ENCODE results near the gene MDM2.

MDM2 gene

DNA sequence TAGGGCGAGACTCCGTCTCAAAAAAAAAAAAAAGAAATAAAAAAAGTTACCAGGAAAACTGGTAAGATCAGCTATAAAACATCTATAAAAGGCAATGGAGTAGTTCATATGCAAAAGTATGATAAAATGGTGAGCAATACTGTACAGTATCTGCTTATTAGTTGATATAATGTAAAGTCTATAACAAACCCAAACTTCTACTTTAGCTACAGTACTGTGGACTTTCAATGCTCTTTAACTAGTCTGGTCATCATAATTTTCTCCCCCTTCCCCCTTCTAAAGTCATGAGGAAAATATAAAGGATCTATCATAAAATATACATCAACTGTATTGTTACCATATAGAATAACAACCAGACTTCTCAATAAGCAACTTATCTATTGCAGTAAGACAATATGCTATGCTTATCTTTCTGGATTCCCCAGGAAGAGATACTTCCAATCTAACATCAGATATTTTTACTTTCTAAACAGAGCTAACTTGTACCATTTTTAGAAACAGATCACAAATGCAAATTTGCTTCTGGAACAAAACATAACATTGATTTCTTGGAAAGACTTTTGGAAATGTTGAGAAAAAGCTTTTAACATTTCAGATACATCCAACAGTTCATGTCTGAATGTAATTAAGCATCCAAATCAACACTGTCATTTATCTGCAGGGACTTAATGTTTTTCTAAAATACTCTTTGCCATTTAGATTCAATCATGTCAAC lies 43.8 kb downstream of the MDM2 start:
- no peak for DNase-seq (ENCODE audit: low spot score)

DNA sequence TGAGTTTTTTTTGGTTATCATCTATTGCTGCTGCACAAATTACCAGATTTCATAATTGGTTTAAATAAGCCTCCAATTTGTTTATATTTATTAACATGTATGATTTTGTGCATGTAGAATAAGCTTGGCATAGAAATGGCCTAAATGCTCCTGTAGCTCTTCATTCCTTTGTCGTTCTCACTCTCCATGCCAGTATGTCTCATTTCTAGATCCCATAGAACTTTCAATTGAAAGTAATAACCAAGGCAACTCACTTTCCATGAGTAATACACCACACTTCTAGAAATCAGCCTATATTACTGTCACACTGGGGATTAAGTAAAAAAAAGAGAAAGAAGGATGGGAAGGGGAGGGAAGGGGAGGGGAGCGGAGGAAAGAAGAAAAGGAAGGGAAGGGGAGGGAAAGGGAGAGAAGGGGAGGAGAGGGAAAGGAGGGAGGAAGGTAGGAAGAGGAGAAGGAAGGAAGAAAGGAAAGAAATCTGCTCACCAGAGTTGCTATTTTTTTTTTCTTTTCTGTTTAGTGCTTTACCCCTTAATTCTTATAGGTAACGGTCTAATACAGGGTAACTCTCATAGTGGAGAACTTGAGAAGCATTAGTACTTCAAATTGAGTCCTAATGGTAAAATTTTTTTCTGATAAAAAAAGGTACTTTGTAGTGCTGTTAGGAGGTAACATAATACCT lies 45.6 kb downstream of the MDM2 start:
- no peak for DNase-seq (ENCODE audit: low spot score)

- DNase-seq (ENCODE audit: low spot score), result no peak
These were observed 46.1 kb downstream of the MDM2 start for GRCh38 chr12:68854078-68854468.

DNA sequence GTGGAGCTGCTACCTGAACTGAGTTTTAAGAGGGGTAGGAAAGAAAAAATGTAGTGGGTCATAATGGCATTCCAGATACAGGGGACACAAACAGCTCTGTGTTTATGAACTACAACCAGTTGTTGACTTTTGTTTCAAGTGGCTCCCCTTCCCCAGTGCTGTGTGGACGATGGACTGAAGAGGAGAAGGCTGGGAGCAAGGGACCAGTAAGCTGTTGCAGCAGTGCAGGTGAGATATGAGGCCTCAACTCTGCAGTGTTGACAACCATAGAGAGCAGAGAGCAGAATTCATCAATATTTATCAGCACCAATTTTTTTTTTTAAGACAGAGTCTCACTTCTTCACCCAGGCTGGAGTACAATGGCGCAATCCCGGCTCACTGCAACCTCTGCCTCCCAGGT lies 46.6 kb downstream of the MDM2 start:
- no peak for DNase-seq (ENCODE audit: low spot score)

DNA sequence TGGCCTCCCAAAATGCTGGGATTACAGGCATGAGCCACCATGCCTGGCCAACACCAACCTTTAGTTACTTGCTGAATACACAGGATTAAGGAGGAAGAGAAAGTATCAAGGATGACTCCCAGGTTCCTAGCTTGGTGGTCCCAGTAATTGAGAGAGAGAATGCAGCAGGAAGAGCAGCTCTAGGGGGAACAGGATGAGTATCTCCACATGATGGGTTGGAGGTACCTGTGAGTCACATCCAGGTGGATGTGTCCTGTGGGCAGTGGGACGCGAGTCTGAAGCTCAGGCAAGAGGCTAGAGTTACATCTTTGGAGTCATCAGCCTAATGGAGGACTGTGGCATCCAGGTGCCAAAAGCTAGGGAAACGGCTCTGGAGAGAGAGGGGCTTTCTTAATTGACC lies 47.1 kb downstream of the MDM2 start:
- no peak for DNase-seq (ENCODE audit: low spot score)

DNA sequence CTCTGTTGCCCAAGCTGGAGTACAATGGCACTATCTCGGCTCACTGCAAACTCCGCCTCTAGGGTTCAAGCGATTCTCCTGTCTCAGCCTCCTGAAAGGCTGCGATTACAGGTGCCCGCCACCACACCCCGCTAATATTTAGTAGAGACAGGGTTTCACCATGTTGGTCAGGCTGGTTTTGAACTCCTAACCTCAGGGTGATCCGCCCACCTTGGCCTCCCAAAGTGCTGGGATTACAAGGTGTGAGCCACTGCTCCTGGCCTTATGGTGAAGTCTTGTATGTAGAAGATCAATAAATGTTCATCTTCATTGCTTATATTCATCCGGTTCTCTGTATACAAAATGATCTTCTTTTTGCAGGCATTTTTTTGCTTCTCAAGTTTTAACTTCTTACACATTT lies 47.8 kb downstream of the MDM2 start:
- DNase-seq (ENCODE audit: low spot score), result no peak

DNA sequence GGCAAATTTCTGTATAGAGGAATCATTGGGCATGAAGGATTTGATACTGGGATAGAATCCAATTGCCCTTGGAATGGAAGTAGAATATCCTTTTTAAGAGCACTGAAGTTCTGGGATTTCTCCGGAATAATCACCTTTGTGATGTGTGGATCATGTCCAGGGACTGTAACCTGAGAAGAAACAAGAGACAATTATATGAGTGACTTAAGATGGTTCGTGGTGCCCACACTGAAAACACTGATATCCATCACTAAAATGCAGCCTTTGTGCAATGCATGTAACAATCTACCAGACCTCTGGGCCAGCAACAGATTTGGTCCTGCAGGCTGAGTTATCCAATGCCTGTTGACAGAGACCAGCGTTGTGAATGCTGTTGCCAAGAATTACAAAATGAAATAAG lies 48.5 kb downstream of the MDM2 start:
- DNase-seq (ENCODE audit: low spot score), result no peak

DNA sequence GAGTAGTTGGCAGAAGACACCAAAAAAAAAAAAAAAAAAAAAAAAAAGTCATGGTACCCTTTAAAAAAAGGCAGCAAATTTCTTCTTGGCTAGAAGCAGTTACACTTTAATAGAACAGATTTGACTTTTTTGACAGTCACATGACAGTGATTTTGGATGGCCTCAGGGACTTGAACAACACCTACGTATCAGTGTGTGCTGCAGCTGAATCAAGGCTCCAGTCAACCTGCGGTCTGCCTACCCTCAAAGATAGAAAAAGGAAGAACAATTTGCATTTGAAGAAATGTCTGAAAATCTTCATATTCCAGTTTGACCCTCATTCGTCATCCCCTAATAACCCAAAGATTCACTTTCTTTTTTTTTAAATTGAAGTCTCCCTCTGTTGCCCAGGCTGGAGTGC lies 53.9 kb downstream of the MDM2 start:
- no peak for DNase-seq (ENCODE audit: low spot score)

- DNase-seq (ENCODE audit: low spot score), result no peak
These were observed 55.3 kb downstream of the MDM2 start for GRCh38 chr12:68863109-68863770.

DNA sequence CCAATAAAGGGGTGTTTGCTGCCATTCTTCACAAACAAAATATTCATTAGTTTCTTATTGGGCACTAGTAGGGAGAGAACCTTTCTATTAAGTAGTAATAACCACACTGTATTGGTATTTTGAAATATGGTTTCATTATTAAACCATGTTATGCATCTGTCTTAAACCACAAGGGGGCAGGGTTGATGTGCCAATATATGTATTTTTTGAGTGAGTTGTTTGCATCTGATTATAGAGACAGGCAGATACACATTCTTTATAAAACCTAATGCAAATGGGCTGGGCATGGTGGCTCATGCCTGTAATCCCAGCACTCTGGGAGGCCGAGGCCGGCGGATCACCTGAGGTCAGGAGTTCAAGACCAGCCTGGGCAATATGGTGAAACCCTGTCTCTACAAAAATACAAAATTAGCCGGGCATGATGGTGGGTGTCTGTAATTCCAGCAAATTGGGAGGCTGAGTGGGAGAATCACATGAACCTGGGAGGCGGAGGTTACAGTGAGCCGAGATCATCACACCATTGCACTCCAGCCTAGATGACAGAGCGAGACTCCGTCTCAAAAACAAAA lies 56.0 kb downstream of the MDM2 start:
- DNase-seq (ENCODE audit: low spot score), result peak; percentile 51

GRCh38 chr12:68864604-68865003 lies 56.6 kb downstream of the MDM2 start:
- no peak for DNase-seq (ENCODE audit: low spot score)

DNA sequence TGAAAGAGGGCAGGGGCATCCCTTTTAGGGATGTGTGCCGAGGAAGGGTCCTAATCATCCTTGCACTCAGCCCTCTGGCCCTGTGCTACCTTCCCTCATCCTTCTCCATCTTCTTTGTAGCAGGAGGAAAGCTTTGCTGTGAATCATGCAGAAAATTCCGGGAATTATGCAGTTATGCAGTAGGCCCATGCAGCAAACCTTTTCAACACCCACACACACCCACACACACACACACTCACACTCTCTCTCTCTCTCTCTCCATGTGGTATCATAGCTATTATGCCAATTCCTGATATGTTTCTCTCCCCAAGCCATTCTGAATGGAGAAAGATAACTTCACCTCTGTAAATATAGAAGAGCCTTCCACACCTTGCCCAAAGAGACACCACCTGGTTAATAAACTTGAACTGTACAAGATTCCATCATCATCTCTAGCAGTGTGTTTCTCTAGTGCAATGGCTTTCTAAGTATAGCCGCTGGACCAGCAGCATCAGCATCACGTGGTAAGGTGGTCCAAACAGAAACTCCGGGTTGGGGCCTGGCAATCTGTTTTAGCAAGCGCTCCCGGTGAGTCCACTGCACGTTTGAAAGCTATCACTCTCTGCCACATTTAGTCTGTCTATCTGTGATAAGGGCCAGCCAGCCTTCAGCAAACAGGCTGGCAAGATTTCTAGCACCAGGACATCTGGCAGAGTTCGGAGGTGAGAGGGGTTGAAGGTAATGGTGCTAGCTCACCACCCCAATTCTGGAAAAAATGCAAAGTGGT lies 57.6 kb downstream of the MDM2 start:
- DNase-seq (ENCODE audit: low spot score), result no peak

DNA sequence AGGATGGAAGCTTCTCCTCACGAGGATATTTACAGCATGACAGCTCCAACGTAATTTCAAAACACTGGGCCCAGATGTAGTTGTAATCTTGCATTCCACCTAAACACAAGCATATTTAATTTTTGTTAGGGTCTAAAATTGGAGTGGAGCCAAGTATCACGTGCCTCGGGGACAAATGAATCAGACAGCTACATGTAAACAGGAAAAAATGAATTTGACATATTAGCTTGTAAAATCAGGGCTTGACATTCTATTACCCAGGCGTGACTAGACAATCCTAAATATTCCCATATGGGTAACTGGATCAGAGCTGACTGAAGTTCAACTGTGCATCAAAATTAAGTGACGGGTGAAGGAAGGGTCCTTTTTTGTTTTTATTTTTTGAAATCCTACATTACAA lies 59.0 kb downstream of the MDM2 start:
- no peak for DNase-seq (ENCODE audit: low spot score)

DNA sequence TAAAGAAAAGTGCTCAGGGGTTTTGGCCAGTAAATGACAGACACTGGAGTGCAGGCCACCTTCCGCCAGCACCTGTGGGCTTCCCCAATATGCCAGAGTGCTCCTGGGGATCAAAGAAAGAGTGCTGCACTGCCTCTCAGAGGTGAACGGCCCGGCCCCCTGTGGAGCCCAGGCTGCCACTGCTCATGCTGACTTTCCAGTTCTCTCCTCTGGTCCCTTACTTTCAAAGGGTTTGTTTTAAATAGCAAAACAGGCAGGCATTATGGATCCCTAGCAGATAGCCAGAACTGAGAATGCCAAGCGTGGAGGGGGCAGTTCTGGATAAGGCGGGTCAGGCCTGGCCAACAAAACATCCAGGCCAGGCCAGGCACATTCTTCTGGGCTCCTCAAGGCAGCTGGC lies 59.6 kb downstream of the MDM2 start:
- no peak for DNase-seq (ENCODE audit: low spot score)

GRCh38 chr12:68868043-68868790 lies 60.2 kb downstream of the MDM2 start:
- DNase-seq (ENCODE audit: low spot score), result no peak

- DNase-seq (ENCODE audit: low spot score), result no peak
These were observed 62.0 kb downstream of the MDM2 start for GRCh38 chr12:68870011-68870410.

- no peak for DNase-seq (ENCODE audit: low spot score)
These were observed 62.5 kb downstream of the MDM2 start for GRCh38 chr12:68870443-68870842.

DNA sequence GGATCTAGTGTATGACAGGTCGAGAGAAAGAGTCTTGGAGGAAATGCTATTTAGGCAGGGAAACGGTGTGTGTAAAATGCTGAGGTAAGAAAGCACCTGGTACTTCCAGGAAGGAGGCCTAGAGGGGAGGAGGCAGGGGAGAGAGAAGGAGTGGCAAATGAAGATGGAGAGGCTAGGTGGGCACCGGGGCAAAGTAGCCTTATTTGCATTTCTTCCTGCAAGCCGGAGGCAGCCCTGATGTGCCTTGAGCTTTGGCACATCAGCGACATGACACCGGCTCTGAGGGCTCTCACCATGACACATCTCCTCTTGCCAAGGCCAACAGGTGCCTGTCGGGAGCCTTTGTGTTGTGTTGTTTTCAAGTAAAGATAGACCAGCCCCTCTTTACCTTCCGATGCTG lies 63.4 kb downstream of the MDM2 start:
- no peak for DNase-seq (ENCODE audit: low spot score)

DNA sequence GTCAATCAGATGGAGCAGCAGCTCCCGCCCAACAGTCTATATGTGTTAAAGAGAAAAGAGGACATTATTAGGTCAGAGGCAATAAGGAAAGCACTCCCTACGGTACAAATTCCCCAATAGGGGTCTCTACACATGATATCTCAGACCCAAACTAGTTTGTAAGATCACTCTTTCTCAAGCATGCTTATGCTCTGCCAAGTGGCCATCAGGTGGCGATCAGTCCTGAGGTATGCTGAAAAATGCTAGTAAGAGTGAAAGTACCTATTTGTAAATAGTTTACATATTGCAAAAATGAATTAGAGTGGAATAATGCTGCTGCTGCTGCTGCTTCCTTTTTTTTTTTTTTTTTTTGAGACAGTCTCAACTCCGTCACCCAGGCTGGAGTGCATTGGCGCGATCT lies 63.9 kb downstream of the MDM2 start:
- no peak for DNase-seq (ENCODE audit: low spot score)

- no peak for DNase-seq (ENCODE audit: low spot score)
These were observed 65.3 kb downstream of the MDM2 start for GRCh38 chr12:68873316-68873715.

DNA sequence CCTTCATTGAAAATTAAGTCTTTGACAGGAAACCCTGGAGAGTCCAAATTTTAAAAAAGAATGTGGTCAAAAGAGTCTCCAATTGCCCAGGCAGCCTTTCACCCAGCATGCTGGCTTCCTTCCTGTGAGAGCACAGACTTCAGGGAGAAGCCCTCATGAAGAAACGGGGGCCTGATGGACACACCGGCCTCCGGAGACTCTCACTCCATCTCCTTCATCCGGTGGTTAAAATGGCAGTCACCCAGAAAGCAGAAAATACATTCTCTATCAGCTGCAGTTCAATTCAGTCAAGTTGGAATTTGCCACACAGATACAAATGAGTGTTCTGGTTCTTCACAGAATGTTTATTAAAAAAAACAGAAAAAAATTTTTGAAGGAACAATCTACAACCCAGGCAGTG lies 68.5 kb downstream of the MDM2 start:
- DNase-seq (ENCODE audit: low spot score), result no peak

- DNase-seq (ENCODE audit: low spot score), result no peak
These were observed 69.6 kb downstream of the MDM2 start for GRCh38 chr12:68877583-68877982.

Measured in activated CD4-positive, alpha-beta T cell treated with anti-CD3 and anti-CD28 coated beads, Interleukin-2, Interleukin-4, amounts not matched to agents 100 ng/mL and 50 ng/mL, durations not matched to agents 16 hours and 8 hours (primary cell).